H1 (cell line): ENCODE data around the gene CENATAC. TPM values are rescaled to one million over a fixed set of nuclear protein-coding genes. Genes with fewer than 3 reads are reported as not detected.
A peak's percentile ranks its signal among the peaks of the same experiment; 100 is the strongest.

Experiments
- CTCF ChIA-PET: fragments of 300-600 bp; sonication (Branson Sonifier 250); formaldehyde crosslinking; loops from one replicate; lab custom pipeline; 2021; ENCODE audit not compliant: partially characterized antibody; lab: Charles Lee
- POLR2A ChIA-PET: fragments of 300-600 bp; sonication (Branson Sonifier 250); formaldehyde crosslinking; loops from one replicate; lab custom pipeline; 2021; ENCODE audit warnings: inconsistent platforms; ENCODE audit not compliant: partially characterized antibody; lab: Charles Lee
- DNase-seq, 2 experiments: peaks; one replicate each; pipeline versions ENCODE4 v3.0.0 to v3.0.0-alpha.2; 2010 to 2022; ENCODE audit warnings: low spot score in 2 of 2, low read depth in 1 of 2, mixed read lengths in 1 of 2
- FAIRE-seq: peaks from 2 replicates; lab custom pipeline; 2011; peaks lifted over from hg19 to GRCh38; lab: Jason Lieb, UNC
- H2AFZ ChIP-seq: 2 replicates; pipeline ENCODE4 v1.8.1; 2012; ENCODE audit warnings: low read length, inconsistent platforms
- H2AK5ac ChIP-seq: 2 replicates; pipeline ENCODE4 v1.6.1; 2013; ENCODE audit warnings: low read depth, low read length
- H2BK120ac ChIP-seq: replicated peaks from 2 replicates; pipeline ENCODE3; 2013; ENCODE audit warnings: low read depth, low read length, inconsistent platforms
- H2BK12ac ChIP-seq: 2 replicates; pipeline ENCODE4 v1.6.1; 2013; ENCODE audit warnings: low read depth, low read length
- H2BK15ac ChIP-seq: 2 replicates; pipeline ENCODE4 v1.6.1; 2013; ENCODE audit warnings: low read length
- H2BK20ac ChIP-seq: 2 replicates; pipeline ENCODE4 v1.6.1; 2013; ENCODE audit warnings: low read length
- H2BK5ac ChIP-seq: 2 replicates; pipeline ENCODE4 v1.6.1; 2013; ENCODE audit warnings: low read depth, low read length
- H3K14ac ChIP-seq: 2 replicates; pipeline ENCODE4 v1.6.1; 2013; ENCODE audit warnings: inconsistent platforms; ENCODE audit not compliant: insufficient read length
- H3K18ac ChIP-seq: 2 replicates; pipeline ENCODE4 v1.6.1; 2013; ENCODE audit warnings: low read length; ENCODE audit errors: extremely low read depth
- H3K23ac ChIP-seq: 2 replicates; pipeline ENCODE4 v1.6.1; 2013; ENCODE audit warnings: inconsistent platforms; ENCODE audit not compliant: insufficient read length
- H3K23me2 ChIP-seq: 2 replicates; pipeline ENCODE4 v1.6.1; 2013; ENCODE audit warnings: low read depth, low read length
- H3K27ac ChIP-seq: 2 replicates; pipeline ENCODE4 v1.6.1; 2011; ENCODE audit warnings: low read depth, low read length, inconsistent platforms
- H3K27me3 ChIP-seq, 4 experiments: replicated peaks in 1 of 4; 1 replicate in 1 of 4; 2 replicates in 3 of 4; pipeline versions ENCODE4 v1.6.1 to v1.8.1; 2011 to 2013; ENCODE audit warnings: low read length in 3 of 4, mild to moderate bottlenecking in 3 of 4, inconsistent platforms in 2 of 4, mixed read lengths in 2 of 4, moderate library complexity in 1 of 4; ENCODE audit not compliant: control insufficient read depth in 3 of 4, insufficient read depth in 3 of 4; ENCODE audit errors: extremely low read depth in 1 of 4
- H3K36me3 ChIP-seq, 4 experiments: 2 replicates each; pipeline versions ENCODE4 v1.6.1 to v1.8.1; 2011 to 2013; ENCODE audit warnings: mild to moderate bottlenecking in 4 of 4, low read length in 3 of 4, moderate library complexity in 2 of 4, control low read depth in 1 of 4, inconsistent platforms in 1 of 4; ENCODE audit not compliant: insufficient read depth in 4 of 4, control insufficient read depth in 2 of 4
- H3K4ac ChIP-seq: replicated peaks from 2 replicates; pipeline ENCODE3; 2013; ENCODE audit warnings: low read length, low read depth, mixed read lengths, inconsistent platforms; ENCODE audit not compliant: insufficient read length
- H3K4me1 ChIP-seq, 4 experiments: replicated peaks in 1 of 4; 1 replicate in 1 of 4; 2 replicates in 3 of 4; pipeline versions ENCODE4 v1.6.1 to v1.8.1; 2011 to 2013; ENCODE audit warnings: low read length in 3 of 4, inconsistent platforms in 2 of 4, mixed read lengths in 1 of 4; ENCODE audit not compliant: insufficient read depth in 4 of 4, control insufficient read depth in 3 of 4
- H3K4me2 ChIP-seq, 2 experiments: 2 replicates each; pipeline versions ENCODE4 v1.6.1 to v1.8.1; 2011 to 2013; ENCODE audit warnings: low read depth in 2 of 2, low read length in 2 of 2, control low read depth in 1 of 2, inconsistent platforms in 1 of 2, mild to moderate bottlenecking in 1 of 2; ENCODE audit not compliant: insufficient read depth in 1 of 2
- H3K4me3 ChIP-seq, 4 experiments: fragments of 200-600, 300-600 bp in 1 of 4; sonication (generic), shearing (Covaris generic), sonication (Bioruptor Twin) in 1 of 4; 2 replicates each; pipeline versions ENCODE4 v1.5.1 to v1.8.1; 2011 to 2016; ENCODE audit warnings: low read length in 4 of 4, low read depth in 3 of 4, control low read depth in 2 of 4, inconsistent platforms in 2 of 4, mild to moderate bottlenecking in 2 of 4, mixed read lengths in 1 of 4, moderate library complexity in 1 of 4; ENCODE audit not compliant: insufficient read depth in 2 of 4; ENCODE audit errors: extremely low read depth in 1 of 4
- H3K56ac ChIP-seq: replicated peaks from 2 replicates; pipeline ENCODE3; 2013; ENCODE audit warnings: low read depth, mild to moderate bottlenecking, mixed read lengths, low read length, inconsistent platforms; ENCODE audit not compliant: insufficient read length
- H3K79me1 ChIP-seq: 2 replicates; pipeline ENCODE4 v1.6.1; 2013; ENCODE audit warnings: low read depth, low read length, control low read depth
- H3K79me2 ChIP-seq, 2 experiments: 2 replicates each; pipeline versions ENCODE4 v1.6.1 to v1.8.1; 2012 to 2013; ENCODE audit warnings: low read length in 2 of 2, mild to moderate bottlenecking in 2 of 2, inconsistent platforms in 1 of 2; ENCODE audit not compliant: insufficient read depth in 2 of 2, control insufficient read depth in 1 of 2
- H3K9ac ChIP-seq, 4 experiments: replicated peaks in 1 of 4; 1 replicate in 1 of 4; 2 replicates in 3 of 4; pipeline versions ENCODE4 v1.6.1 to v1.8.1; 2011 to 2013; ENCODE audit warnings: low read depth in 3 of 4, low read length in 3 of 4, control low read depth in 2 of 4, mild to moderate bottlenecking in 2 of 4, moderate library complexity in 2 of 4, inconsistent platforms in 1 of 4; ENCODE audit errors: extremely low read depth in 1 of 4
- H3K9me3 ChIP-seq, 2 experiments: 2 replicates each; pipeline versions ENCODE4 v1.6.1 to v1.8.1; 2012 to 2013; ENCODE audit warnings: mild to moderate bottlenecking in 2 of 2, moderate library complexity in 2 of 2, control low read depth in 1 of 2, inconsistent platforms in 1 of 2, low read depth in 1 of 2, low read length in 1 of 2, mixed read lengths in 1 of 2; ENCODE audit not compliant: insufficient read depth in 2 of 2
- H4K20me1 ChIP-seq, 2 experiments: replicated peaks in 1 of 2; 2 replicates each; pipeline versions ENCODE3 to v1.8.1; 2011 to 2013; ENCODE audit warnings: inconsistent platforms in 2 of 2, low read length in 2 of 2, mild to moderate bottlenecking in 1 of 2; ENCODE audit not compliant: insufficient read depth in 2 of 2, control insufficient read depth in 1 of 2
- H4K5ac ChIP-seq: 2 replicates; pipeline ENCODE4 v1.6.1; 2013; ENCODE audit warnings: low read length, low read depth, mixed read lengths, inconsistent platforms; ENCODE audit not compliant: insufficient read length
- H4K8ac ChIP-seq: 2 replicates; pipeline ENCODE4 v1.8.0; 2013; ENCODE audit warnings: mild to moderate bottlenecking, moderate library complexity, low read length, inconsistent platforms; ENCODE audit not compliant: insufficient read depth; ENCODE audit errors: extremely low read depth
- H4K91ac ChIP-seq: replicated peaks from 2 replicates; pipeline ENCODE3; 2013; ENCODE audit warnings: low read length, mixed read lengths, inconsistent platforms; ENCODE audit not compliant: insufficient read length
- EP300 ChIP-seq, 2 experiments: IDR thresholded peaks; 1 replicate in 1 of 2; 2 replicates in 1 of 2; pipeline ENCODE4 v1.6.1; 2011 to 2012; ENCODE audit warnings: low read depth in 2 of 2, low read length in 2 of 2, mild to moderate bottlenecking in 2 of 2, borderline replicate concordance in 1 of 2, inconsistent platforms in 1 of 2, moderate library complexity in 1 of 2
- KDM1A ChIP-seq: fragments of 200-600, 300-600 bp; sonication (generic); IDR thresholded peaks from 2 replicates; pipeline ENCODE4 v1.7.1; 2016; ENCODE audit warnings: mild to moderate bottlenecking, low read length, borderline replicate concordance
- SIN3A ChIP-seq, 2 experiments: IDR thresholded peaks in 1 of 2; conservative IDR thresholded peaks in 1 of 2; 2 replicates each; pipeline ENCODE4 v1.6.1; 2011 to 2012; ENCODE audit warnings: low read length in 2 of 2, improper control_type of control experiment in 1 of 2, low read depth in 1 of 2, mild to moderate bottlenecking in 1 of 2
- WGBS, 2 experiments: shearing (Covaris generic) in 1 of 2; methylation state at CpG; one replicate each; pipeline versions ENCODE4 v1.1.6 to v1.1.7; 2013 to 2015; ENCODE audit warnings: low lambda C conversion rate in 2 of 2, mixed read lengths in 2 of 2, inconsistent platforms in 1 of 2, low coverage in 1 of 2, missing lambda C conversion rate in 1 of 2; ENCODE audit not compliant: insufficient replicate concordance in 2 of 2, insufficient coverage in 1 of 2, insufficient read length in 1 of 2; ENCODE audit errors: extremely low coverage in 1 of 2, missing lambda C conversion rate in 1 of 2; 5-methylcytosine and 5-hydroxymethylcytosine counted together
- polyA plus RNA-seq, 7 experiments: library from polyadenylated mRNA; depleted of rRNA in 3 of 7; stranded (reverse) in 5 of 7; unstranded in 2 of 7; fragments of >200 nt in 5 of 7; fragments of 200-250 nt in 2 of 7; gene quantifications; 1 replicate in 5 of 7; 2 replicates in 1 of 7; 4 replicates in 1 of 7; pipeline versions ENCODE4 v1.2.1 to v1.2.3, GENCODE V29; 2011 to 2013; ENCODE audit warnings: missing spikeins in 2 of 7, mixed read lengths in 2 of 7
- total RNA-seq: library from RNA; stranded (reverse); fragmentation: NEBNext Ultra II Directional; extraction: Animal tissue kit (Norgen Biotek cat#: 25700); gene quantifications from 2 replicates; pipeline ENCODE4 v1.2.1, GENCODE V29; 2021
- TF ChIP-seq, protein P1 (sequence below): IDR thresholded peaks from 2 replicates; pipeline ENCODE4 v1.6.1; 2012; ENCODE audit warnings: inconsistent platforms

Gene CENATAC
- total and polyA plus RNA-seq, 2 of the 8 experiments (the other 6 are each of a cell fraction or from before 2014, with no cell fraction given): 22.7 to 36.4 TPM

DNA sequence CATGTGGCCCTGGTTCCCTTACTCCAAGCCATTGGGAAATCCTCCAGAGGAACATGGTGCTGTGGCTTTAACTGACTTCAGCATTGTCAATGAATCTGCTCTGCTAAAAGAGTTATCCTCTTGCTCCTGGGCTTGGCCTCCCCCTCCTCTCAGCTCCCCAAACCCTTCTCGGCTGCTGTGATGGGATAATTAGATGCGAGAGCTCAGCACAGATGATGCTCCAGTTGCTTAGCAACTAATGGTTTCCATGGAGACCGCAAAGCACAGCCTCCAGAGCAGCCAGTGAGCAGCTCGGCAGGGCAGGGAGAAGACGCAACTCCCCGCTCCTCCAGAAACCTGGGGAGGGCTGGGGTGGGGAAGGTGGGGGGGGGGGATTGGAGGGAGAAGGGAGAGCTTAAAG, 44.7 kb upstream of the CENATAC start:
- Histone ChIP-seq H3K27me3 (peaks cover 0 to 4% (median 3%) of the 10 kb centered on the region in 4 experiments; a peak in 2 of 7 replicates), H4K8ac (no peak overlapping the region), H2AK5ac (no peak overlapping the region), H3K4me1 (peaks cover 0 to 5% (median 1%) of the 10 kb centered on the region in 4 experiments; a peak in 3 of 7 replicates)
- TF ChIP-seq SIN3A (conservative IDR thresholded peaks at IDR 0.05 in 1 of 2, IDR thresholded peaks at IDR 0.05 in 1 of 2; ENCODE audit: low read depth in 1 of 2, low read length in 2 of 2) (0 out of 4 replicates have a peak, but pooled peaks of 1 of the 2 experiments have one; percentile 38), KDM1A (peak; percentile 45; the same call in 1 of the 2 replicates), EP300 (IDR thresholded peaks at IDR 0.05; ENCODE audit: borderline replicate concordance in 1 of 2, low read depth in 2 of 2, low read length in 2 of 2) (no peak)
- TF ChIP-seq, protein P1, sequence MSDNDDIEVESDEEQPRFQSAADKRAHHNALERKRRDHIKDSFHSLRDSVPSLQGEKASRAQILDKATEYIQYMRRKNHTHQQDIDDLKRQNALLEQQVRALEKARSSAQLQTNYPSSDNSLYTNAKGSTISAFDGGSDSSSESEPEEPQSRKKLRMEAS: no peak
- TF ChIP-seq, all 59 proteins: peak for 2
- Histone ChIP-seq H2BK120ac (no peak overlapping the region), H3K79me2 (no peaks in the 10 kb centered on the region), H3K4me3 (no peak overlapping the region), H3K23ac (no peak overlapping the region), H3K4me2 (no peak overlapping the region), H2BK5ac (no peak overlapping the region), H3K18ac (no peak overlapping the region), H3K23me2 (0 out of 2 replicates have a peak, but pooled peaks cover 2% of the 10 kb centered on the region), H3K4ac (no peak overlapping the region), H2AFZ (no peak overlapping the region), H2BK12ac (no peak overlapping the region), H4K91ac (no peak overlapping the region), H3K27ac (no peak overlapping the region), H2BK20ac (no peak overlapping the region), H3K79me1 (no peaks in the 10 kb centered on the region), H3K36me3 (no peaks in the 10 kb centered on the region), H2BK15ac (no peak overlapping the region), H4K5ac (no peak overlapping the region), H3K56ac (no peak overlapping the region), H3K9ac (no peak overlapping the region), H4K20me1 (no peaks in the 10 kb centered on the region), H3K9me3 (no peaks in the 10 kb centered on the region), H3K14ac (no peak overlapping the region)
- FAIRE-seq (no peak), DNase-seq (peak in 1 of 2 experiments; percentile 66)
- WGBS, 2 experiments: 22% methylated on average over 6 of the region's 6 CpGs; no CpG with 5 or more reads in 1 of the 2 experiments
- POLR2A ChIA-PET: interaction anchor here (0.6 to 2.4 kb wide), 4 partner anchors 13 to 63 kb away, joined by 3 to 7 read pairs (median 5); no protein-coding TSS in a partner anchor
- CTCF ChIA-PET: interaction anchor here (0.6 to 12.7 kb wide), 9 partner anchors 13 to 217 kb away, joined by 3 to 100 read pairs (median 3); no protein-coding TSS in a partner anchor
